ENCODE results near the gene BAG2.

GRCh38 chr6:57134954-57135353 lies 37.2 kb upstream of the BAG2 start:
- no peak for TF ChIP-seq EZH2phosphoT487 (IDR thresholded peaks at IDR 0.05; ENCODE audit: borderline replicate concordance)
- TF ChIP-seq CTCF (conservative IDR thresholded peaks at IDR 0.05; ENCODE audit: low read length): no peak
